GM18511 (cell line): ENCODE measurements around the gene CAST.
"Not testable (repeated sequence)": the region's sequence is repeated elsewhere in the genome, so short reads cannot be mapped to it uniquely, and the experiment has no call there.

Source experiments
- ATAC-seq: cut with Tn5 transposase; IDR thresholded peaks from one replicate; pipeline ENCODE4 v1.9.1; 2021; ENCODE audit warnings: mild to moderate bottlenecking, moderate library complexity; ENCODE audit not compliant: unreplicated experiment

Gene CAST

GRCh38 chr5:96775689-96776088, 113.5 kb downstream of the CAST start:
- ATAC-seq, result no peak

GRCh38 chr5:96776621-96777020, 114.4 kb downstream of the CAST start:
- ATAC-seq, result no peak

- ATAC-seq, result no peak
Measured at GRCh38 chr5:96778409-96778808, 116.2 kb downstream of the CAST start.

GRCh38 chr5:96780626-96781025, 118.5 kb downstream of the CAST start:
- no peak for ATAC-seq

GRCh38 chr5:96781031-96781971, 119.1 kb downstream of the CAST start:
- ATAC-seq, result no peak

GRCh38 chr5:96783326-96783725, 121.2 kb downstream of the CAST start:
- ATAC-seq, result no peak

GRCh38 chr5:96785326-96786109, 123.3 kb downstream of the CAST start:
- ATAC-seq, result no peak

- no peak for ATAC-seq
Measured at GRCh38 chr5:96788112-96788749, 126.1 kb downstream of the CAST start.

- no peak for ATAC-seq
Measured at GRCh38 chr5:96789794-96790330, 127.7 kb downstream of the CAST start.

GRCh38 chr5:96790961-96791504, 128.9 kb downstream of the CAST start:
- ATAC-seq, result no peak

- no peak for ATAC-seq
Measured at GRCh38 chr5:96794757-96795156, 132.6 kb downstream of the CAST start.

- no peak for ATAC-seq
Measured at GRCh38 chr5:96795626-96796025, 133.4 kb downstream of the CAST start.

- ATAC-seq, result no peak
Measured at GRCh38 chr5:96796434-96796833, 134.3 kb downstream of the CAST start.

GRCh38 chr5:96801718-96802117, 139.5 kb downstream of the CAST start:
- ATAC-seq, result not testable (repeated sequence)

GRCh38 chr5:96807075-96807654, 145.0 kb downstream of the CAST start:
- ATAC-seq, result peak; percentile 49

GRCh38 chr5:96808541-96808828, 146.3 kb downstream of the CAST start:
- no peak for ATAC-seq

GRCh38 chr5:96808868-96809558, 146.8 kb downstream of the CAST start:
- no peak for ATAC-seq

- ATAC-seq, result no peak
Measured at GRCh38 chr5:96809921-96810320, 147.7 kb downstream of the CAST start.

- no peak for ATAC-seq
Measured at GRCh38 chr5:96812851-96813250, 150.7 kb downstream of the CAST start.

- no peak for ATAC-seq
Measured at GRCh38 chr5:96814041-96814440, 151.9 kb downstream of the CAST start.
